Vagina (tissue), 2 donors: ENCODE results near the gene GLYATL2.

Experiments
- POLR2A ChIP-seq, 2 donors: fragments of 450-650 bp; IDR thresholded peaks; one replicate each; pipeline ENCODE4 v1.6.1; 2017; ENCODE audit warnings: antibody characterized with exemption in 2 of 2, mild to moderate bottlenecking in 2 of 2, moderate library complexity in 2 of 2
- POLR2AphosphoS5 ChIP-seq, 2 donors: sonication (generic); formaldehyde crosslinking; IDR thresholded peaks; one replicate each; pipeline ENCODE4 v1.9.0; 2017; ENCODE audit warnings: antibody characterized with exemption in 2 of 2, mild to moderate bottlenecking in 2 of 2, low read depth in 1 of 2; ENCODE audit not compliant: insufficient read depth in 1 of 2
- TF ChIP-seq, protein P1 (sequence below), 3 experiments: fragments of 450-650 bp in 2 of 3; fragments of 200-600 bp in 1 of 3; sonication (generic) in 1 of 3; IDR thresholded peaks; one replicate each; pipeline ENCODE4 v1.5.1; 2017 to 2019; ENCODE audit warnings: antibody characterized with exemption in 3 of 3, mild to moderate bottlenecking in 2 of 3, moderate library complexity in 2 of 3

- TF ChIP-seq, protein P1, sequence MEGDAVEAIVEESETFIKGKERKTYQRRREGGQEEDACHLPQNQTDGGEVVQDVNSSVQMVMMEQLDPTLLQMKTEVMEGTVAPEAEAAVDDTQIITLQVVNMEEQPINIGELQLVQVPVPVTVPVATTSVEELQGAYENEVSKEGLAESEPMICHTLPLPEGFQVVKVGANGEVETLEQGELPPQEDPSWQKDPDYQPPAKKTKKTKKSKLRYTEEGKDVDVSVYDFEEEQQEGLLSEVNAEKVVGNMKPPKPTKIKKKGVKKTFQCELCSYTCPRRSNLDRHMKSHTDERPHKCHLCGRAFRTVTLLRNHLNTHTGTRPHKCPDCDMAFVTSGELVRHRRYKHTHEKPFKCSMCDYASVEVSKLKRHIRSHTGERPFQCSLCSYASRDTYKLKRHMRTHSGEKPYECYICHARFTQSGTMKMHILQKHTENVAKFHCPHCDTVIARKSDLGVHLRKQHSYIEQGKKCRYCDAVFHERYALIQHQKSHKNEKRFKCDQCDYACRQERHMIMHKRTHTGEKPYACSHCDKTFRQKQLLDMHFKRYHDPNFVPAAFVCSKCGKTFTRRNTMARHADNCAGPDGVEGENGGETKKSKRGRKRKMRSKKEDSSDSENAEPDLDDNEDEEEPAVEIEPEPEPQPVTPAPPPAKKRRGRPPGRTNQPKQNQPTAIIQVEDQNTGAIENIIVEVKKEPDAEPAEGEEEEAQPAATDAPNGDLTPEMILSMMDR (IDR thresholded peaks at IDR 0.05), result no peak
- TF ChIP-seq POLR2A (IDR thresholded peaks at IDR 0.05) (no peak), POLR2AphosphoS5 (IDR thresholded peaks at IDR 0.05; ENCODE audit: insufficient read depth in 1 of 2, low read depth in 1 of 2) (no peak)
Observed at GRCh38 chr11:58830673-58831301, 13.7 kb downstream of the GLYATL2 start.
